K562 (cell line): ENCODE results near the gene INSL3. TPM values are rescaled to one million over a fixed set of nuclear protein-coding genes. Genes with fewer than 3 reads are reported as not detected.

ENCODE experiments used
- ATAC-seq: fragments of 200-7000 bp; cut with Tn5 transposase; 3 replicates; pipeline ENCODE4 v1.9.1; 2020; ENCODE audit warnings: moderate library complexity
- BruUV-seq: library from RNA; stranded (reverse); fragments of 400-500 nt; replicated peaks from 2 replicates; lab custom pipeline; 2021; lab: Mats Ljungman, UMichigan
- CTCF ChIA-PET: fragments of 300-600 bp; formaldehyde crosslinking; extraction: SDS; loops from one replicate; lab custom pipeline; 2021; ENCODE audit warnings: low intra/inter-chr PET ratio; lab: Yijun Ruan, JAX
- POLR2A ChIA-PET: fragments of 300-600, 350-650 bp; sonication (Branson Sonifier 250); formaldehyde crosslinking; extraction: SDS; loops from one replicate; lab custom pipeline; 2021; ENCODE audit warnings: antibody characterized with exemption, inconsistent platforms; lab: Yijun Ruan, JAX
- DNase-seq, 4 experiments: peaks; one replicate each; pipeline versions ENCODE4 v3.0.0 to v3.0.0-alpha.2; 2011 to 2018; ENCODE audit warnings: low spot score in 3 of 4, mixed read lengths in 3 of 4; ENCODE audit errors: extremely low read depth in 1 of 4
- FAIRE-seq: peaks from 2 replicates; lab custom pipeline; 2011; peaks lifted over from hg19 to GRCh38; lab: Jason Lieb, UNC
- H2AFZ ChIP-seq: 2 replicates; pipeline ENCODE4 v1.6.0; 2011; ENCODE audit warnings: low read depth, low read length, control low read depth, inconsistent platforms
- H3K27ac ChIP-seq: fragments of 200-600 bp; 3 replicates; pipeline ENCODE4 v1.8.0; 2011; ENCODE audit warnings: low read depth, mild to moderate bottlenecking, control low read depth, inconsistent platforms, low read length, moderate library complexity, mixed read lengths; ENCODE audit errors: extremely low read depth
- H3K27me3 ChIP-seq, 2 experiments: fragments of 300-600 bp in 1 of 2; 2 replicates in 1 of 2; 3 replicates in 1 of 2; pipeline versions ENCODE4 v1.6.0 to v1.8.0; 2011; ENCODE audit warnings: inconsistent platforms in 2 of 2, low read length in 2 of 2, mild to moderate bottlenecking in 1 of 2, mixed read lengths in 1 of 2, moderate library complexity in 1 of 2; ENCODE audit not compliant: control insufficient read depth in 2 of 2, insufficient read depth in 2 of 2
- H3K36me3 ChIP-seq: fragments of 300-600 bp; 3 replicates; pipeline ENCODE4 v1.8.0; 2011; ENCODE audit warnings: mild to moderate bottlenecking, low read length, inconsistent platforms; ENCODE audit not compliant: control insufficient read depth, insufficient read depth
- H3K4me1 ChIP-seq, 2 experiments: fragments of 200-600 bp in 1 of 2; replicated peaks in 1 of 2; 2 replicates in 1 of 2; 3 replicates in 1 of 2; pipeline versions ENCODE4 v1.5.1 to v1.8.0; 2011; ENCODE audit warnings: inconsistent platforms in 2 of 2, low read length in 2 of 2, mild to moderate bottlenecking in 1 of 2, mixed read lengths in 1 of 2, moderate library complexity in 1 of 2; ENCODE audit not compliant: control insufficient read depth in 2 of 2, insufficient read depth in 2 of 2
- H3K4me2 ChIP-seq: 2 replicates; pipeline ENCODE4 v1.6.1; 2011; ENCODE audit warnings: low read length, control low read depth, inconsistent platforms, mixed read lengths; ENCODE audit not compliant: insufficient read depth
- H3K4me3 ChIP-seq: fragments of 200-600 bp; sonication (generic), shearing (Covaris generic); 2 replicates; pipeline ENCODE4 v1.5.1; 2016; ENCODE audit warnings: control low read depth, inconsistent platforms
- H3K79me2 ChIP-seq: fragments of 200-600 bp; 3 replicates; pipeline ENCODE4 v1.8.0; 2011; ENCODE audit warnings: low read length, inconsistent platforms; ENCODE audit not compliant: control insufficient read depth, insufficient read depth
- H3K9ac ChIP-seq, 2 experiments: 2 replicates each; pipeline versions ENCODE4 v1.6.0 to v1.6.1; 2011; ENCODE audit warnings: low read depth in 2 of 2, low read length in 2 of 2, control low read depth in 1 of 2, inconsistent platforms in 1 of 2, mild to moderate bottlenecking in 1 of 2, mixed read lengths in 1 of 2; ENCODE audit not compliant: insufficient read depth in 1 of 2
- H3K9me1 ChIP-seq: one replicate; pipeline ENCODE4 v1.6.0; 2011; ENCODE audit warnings: inconsistent platforms, mild to moderate bottlenecking, low read length, moderate library complexity; ENCODE audit not compliant: control insufficient read depth, insufficient read depth
- H3K9me3 ChIP-seq: replicated peaks from 2 replicates; pipeline ENCODE4 v1.5.1; 2011; ENCODE audit warnings: low read depth, low read length, inconsistent platforms; ENCODE audit not compliant: control insufficient read depth, insufficient read depth
- H4K20me1 ChIP-seq: replicated peaks from 2 replicates; pipeline ENCODE4 v1.6.1; 2011; ENCODE audit warnings: low read length, inconsistent platforms, mixed read lengths; ENCODE audit not compliant: control insufficient read depth, insufficient read depth
- ARNT ChIP-seq, 2 experiments: fragments of 450-650 bp; IDR thresholded peaks; 2 replicates each; pipeline ENCODE4 v1.6.1; 2016; ENCODE audit warnings: mild to moderate bottlenecking in 1 of 2
- CBFA2T2 ChIP-seq: fragments of 450-650 bp; conservative IDR thresholded peaks from 2 replicates; pipeline ENCODE4 v1.6.1; 2017; ENCODE audit warnings: mild to moderate bottlenecking
- CBFB ChIP-seq: sonication (generic); formaldehyde crosslinking; IDR thresholded peaks from 2 replicates; pipeline ENCODE4 v1.4.0; 2020; ENCODE audit warnings: mild to moderate bottlenecking, missing genetic modification reagents
- CHD2 ChIP-seq: IDR thresholded peaks from 2 replicates; pipeline ENCODE4 v1.6.1; 2011; ENCODE audit warnings: low read depth, low read length
- ESRRB ChIP-seq: fragments of 250-450 bp; sonication (Bioruptor Pico); IDR thresholded peaks from 2 replicates; pipeline ENCODE4 v1.5.0; 2020; ENCODE audit warnings: mild to moderate bottlenecking, moderate library complexity, borderline replicate concordance
- FOXP1 ChIP-seq: sonication (generic); formaldehyde crosslinking; IDR thresholded peaks from 2 replicates; pipeline ENCODE4 v1.8.0; 2022; ENCODE audit warnings: mild to moderate bottlenecking, missing genetic modification reagents
- SPI1 ChIP-seq: IDR thresholded peaks from 2 replicates; pipeline ENCODE4 v1.6.1; 2011; ENCODE audit warnings: low read depth, low read length, control low read depth, borderline replicate concordance
- YBX1 ChIP-seq: fragments of 450-650 bp; IDR thresholded peaks from 2 replicates; pipeline ENCODE4 v1.7.1; 2016; ENCODE audit warnings: mild to moderate bottlenecking
- ZBTB40 ChIP-seq, 2 experiments: fragments of 450-650 bp in 1 of 2; sonication (generic) in 1 of 2; formaldehyde crosslinking in 1 of 2; IDR thresholded peaks; 2 replicates each; pipeline versions ENCODE4 v1.7.1 to v1.9.0; 2016 to 2022; ENCODE audit warnings: inconsistent platforms in 1 of 2, mild to moderate bottlenecking in 1 of 2, missing genetic modification reagents in 1 of 2
- whole genome bisulfite sequencing: fragments of 100-300 bp; shearing (Covaris generic); methylation state at CpG from one replicate; pipeline ENCODE4 v1.1.6; 2016; ENCODE audit warnings: low coverage, mixed read lengths; ENCODE audit not compliant: insufficient coverage; ENCODE audit errors: missing lambda C conversion rate; 5-methylcytosine and 5-hydroxymethylcytosine counted together
- in situ Hi-C: fragments of 300-500 bp; cut with MboI; formaldehyde crosslinking; loops from 4 replicates; pipeline ENCODE4 v1.15.0; 2018; ENCODE audit warnings: inconsistent platforms, mixed read lengths
- intact Hi-C: fragments of 100-400 bp; cut with micrococcal nuclease; formaldehyde crosslinking; loops from 2 replicates; pipeline ENCODE4 v1.14.2; 2022
- polyA plus RNA-seq, 8 experiments: library from polyadenylated mRNA; depleted of rRNA in 4 of 8; stranded (reverse) in 5 of 8; unstranded in 3 of 8; fragments of >200 nt; fragmentation: Nextera tagmentation in 2 of 8; fragmentation: Illumina TruSeq in 1 of 8; extraction: Ambion mirVana in 2 of 8; extraction: Trizol in 1 of 8; gene quantifications; 2 replicates each; pipeline versions ENCODE4 v1.2.1 to v1.2.3, GENCODE V29; 2011 to 2014; ENCODE audit warnings: inconsistent platforms in 1 of 8, missing spikeins in 1 of 8
- total RNA-seq, 7 experiments: library from RNA; depleted of rRNA in 6 of 7; stranded (reverse); fragments of >200 nt in 6 of 7; fragmentation: Illumina TruSeq in 2 of 7; extraction: Trizol in 2 of 7; gene quantifications; 2 replicates each; pipeline versions ENCODE4 v1.2.1 to v1.2.3, GENCODE V29; 2011 to 2021; ENCODE audit warnings: low replicate concordance in 1 of 7
- TF ChIP-seq, protein P1 (sequence below): fragments of 450-650 bp; IDR thresholded peaks from 2 replicates; pipeline ENCODE4 v1.7.0; 2016; ENCODE audit warnings: borderline replicate concordance
- TF ChIP-seq, protein P2 (sequence below): sonication (generic); formaldehyde crosslinking; IDR thresholded peaks from 2 replicates; pipeline ENCODE4 v1.8.1; 2022; ENCODE audit warnings: missing genetic modification reagents

INSL3 gene
- total and polyA plus RNA-seq, 9 of the 15 experiments (the other 6 are each of a cell fraction or from before 2014, with no cell fraction given) = not detected

- no peak for ATAC-seq
- TF ChIP-seq FOXP1 (CRISPR knock-in tag) = no peak
- TF ChIP-seq ARNT (IDR thresholded peaks at IDR 0.05) = no peak
- TF ChIP-seq, protein P1, sequence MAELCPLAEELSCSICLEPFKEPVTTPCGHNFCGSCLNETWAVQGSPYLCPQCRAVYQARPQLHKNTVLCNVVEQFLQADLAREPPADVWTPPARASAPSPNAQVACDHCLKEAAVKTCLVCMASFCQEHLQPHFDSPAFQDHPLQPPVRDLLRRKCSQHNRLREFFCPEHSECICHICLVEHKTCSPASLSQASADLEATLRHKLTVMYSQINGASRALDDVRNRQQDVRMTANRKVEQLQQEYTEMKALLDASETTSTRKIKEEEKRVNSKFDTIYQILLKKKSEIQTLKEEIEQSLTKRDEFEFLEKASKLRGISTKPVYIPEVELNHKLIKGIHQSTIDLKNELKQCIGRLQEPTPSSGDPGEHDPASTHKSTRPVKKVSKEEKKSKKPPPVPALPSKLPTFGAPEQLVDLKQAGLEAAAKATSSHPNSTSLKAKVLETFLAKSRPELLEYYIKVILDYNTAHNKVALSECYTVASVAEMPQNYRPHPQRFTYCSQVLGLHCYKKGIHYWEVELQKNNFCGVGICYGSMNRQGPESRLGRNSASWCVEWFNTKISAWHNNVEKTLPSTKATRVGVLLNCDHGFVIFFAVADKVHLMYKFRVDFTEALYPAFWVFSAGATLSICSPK = no peak
- 0 out of 2 replicates have a peak, but pooled peaks have one; percentile 26 for TF ChIP-seq ZBTB40 (IDR thresholded peaks at IDR 0.05)
- TF ChIP-seq ZBTB40 (CRISPR knock-in tag; IDR thresholded peaks at IDR 0.05) = no peak
- TF ChIP-seq ESRRB (CRISPR knock-in tag) = no peak
- TF ChIP-seq, protein P2, sequence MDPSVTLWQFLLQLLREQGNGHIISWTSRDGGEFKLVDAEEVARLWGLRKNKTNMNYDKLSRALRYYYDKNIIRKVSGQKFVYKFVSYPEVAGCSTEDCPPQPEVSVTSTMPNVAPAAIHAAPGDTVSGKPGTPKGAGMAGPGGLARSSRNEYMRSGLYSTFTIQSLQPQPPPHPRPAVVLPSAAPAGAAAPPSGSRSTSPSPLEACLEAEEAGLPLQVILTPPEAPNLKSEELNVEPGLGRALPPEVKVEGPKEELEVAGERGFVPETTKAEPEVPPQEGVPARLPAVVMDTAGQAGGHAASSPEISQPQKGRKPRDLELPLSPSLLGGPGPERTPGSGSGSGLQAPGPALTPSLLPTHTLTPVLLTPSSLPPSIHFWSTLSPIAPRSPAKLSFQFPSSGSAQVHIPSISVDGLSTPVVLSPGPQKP (CRISPR knock-in tag) = no peak
- TF ChIP-seq YBX1 = no peak
- no peak for TF ChIP-seq CBFA2T2
- no peak for TF ChIP-seq CHD2
- TF ChIP-seq CBFB (CRISPR knock-in tag) = no peak
- no peak for TF ChIP-seq SPI1
Observed at GRCh38 chr19:17767559-17767958, 53.8 kb downstream of the INSL3 start.

More at GRCh38 chr19:17767559-17767958, 53.8 kb downstream of the INSL3 start:
- H2AFZ ChIP-seq = no peak overlapping the region
- peaks cover 0 to 5% of the 10 kb centered on the region in 2 experiments; a peak in 3 of 5 replicates for H3K4me1 ChIP-seq
- H3K36me3 ChIP-seq = peaks cover 77% of the 10 kb centered on the region; the same call in 2 of the 3 replicates
- ChIA-PET POLR2A (interaction anchor here (0.6 kb wide), 1 partner anchor 10 kb away, joined by 3 read pairs; no protein-coding TSS in a partner anchor), CTCF (no interaction called here)
- DNase-seq (no peak), FAIRE-seq (peak; percentile 42)
- BruUV-seq = TSS peak; percentile 30
- intact Hi-C loops (no loop called here), in situ Hi-C loops (no loop called here)
- no peaks in the 10 kb centered on the region for H3K9me3 ChIP-seq
- H3K9ac ChIP-seq = no peak overlapping the region
- peaks cover 5% of the 10 kb centered on the region for H3K9me1 ChIP-seq
- H3K4me3 ChIP-seq = no peak overlapping the region
- H3K79me2 ChIP-seq = no peaks in the 10 kb centered on the region
- WGBS = 87% methylated on average over 1 of the region's 1 CpG
- 0 out of 2 replicates have a peak, but pooled peaks cover 1% of the 10 kb centered on the region for H4K20me1 ChIP-seq
- H3K27me3 ChIP-seq = no peaks in the 10 kb centered on the region
- H3K27ac ChIP-seq = no peak overlapping the region
- H3K4me2 ChIP-seq = no peak overlapping the region
